NT2/D1 (cell line): ENCODE data around the gene SEMA4C.

ENCODE experiments used
- DNase-seq: peaks from one replicate; pipeline ENCODE4 v3.0.0-alpha.2; 2011; ENCODE audit warnings: low read depth, low spot score
- H3K27me3 ChIP-seq: 2 replicates; pipeline ENCODE4 v1.6.0; 2011; ENCODE audit warnings: mild to moderate bottlenecking; ENCODE audit not compliant: insufficient read length, insufficient read depth
- H3K36me3 ChIP-seq: 2 replicates; pipeline ENCODE4 v1.6.1; 2011; ENCODE audit warnings: mild to moderate bottlenecking, low read length, mixed read lengths; ENCODE audit not compliant: insufficient read depth, insufficient read length
- H3K4me1 ChIP-seq: 2 replicates; pipeline ENCODE4 v1.5.1; 2011; ENCODE audit not compliant: insufficient read depth, insufficient read length
- H3K4me3 ChIP-seq: 2 replicates; pipeline ENCODE4 v1.5.1; 2011; ENCODE audit warnings: low read depth; ENCODE audit not compliant: insufficient read length
- H3K9ac ChIP-seq: 2 replicates; pipeline ENCODE4 v1.6.0; 2011; ENCODE audit warnings: low read depth; ENCODE audit not compliant: insufficient read length
- H3K9me3 ChIP-seq: 2 replicates; pipeline ENCODE4 v1.5.1; 2011; ENCODE audit warnings: mild to moderate bottlenecking, low read length; ENCODE audit not compliant: insufficient read depth
- SUZ12 ChIP-seq: IDR thresholded peaks from 2 replicates; pipeline ENCODE4 v1.6.1; 2011; ENCODE audit not compliant: insufficient read length, insufficient read depth; ENCODE audit errors: extremely low read depth
- YY1 ChIP-seq: IDR thresholded peaks from 2 replicates; pipeline ENCODE4 v1.6.1; 2011; ENCODE audit not compliant: insufficient read length, insufficient read depth
- ZNF274 ChIP-seq: IDR thresholded peaks from 2 replicates; pipeline ENCODE4 v1.6.1; 2011; ENCODE audit warnings: mild to moderate bottlenecking, low read depth, low read length

Gene SEMA4C

GRCh38 chr2:96857667-96858372 is 12.1 kb downstream of the SEMA4C start, which contains the start of gene ANKRD39:
ANKRD39 (minus strand) TSS chr2:96858016; CDS start chr2:96857987, 29 bp downstream.
- Histone ChIP-seq H3K36me3 (peaks cover 38% of the 10 kb centered on the region), H3K9ac (peak within 1 kb of the TSS; percentile 88), H3K4me1 (peaks cover 17% of the 10 kb centered on the region), H3K27me3 (no peaks in the 10 kb centered on the region), H3K4me3 (peak within 1 kb of the TSS; percentile 73), H3K9me3 (no peaks in the 10 kb centered on the region)
- peak; percentile 99 for DNase-seq
- TF ChIP-seq SUZ12 = no peak
- peak; percentile 38 for TF ChIP-seq YY1

DNA sequence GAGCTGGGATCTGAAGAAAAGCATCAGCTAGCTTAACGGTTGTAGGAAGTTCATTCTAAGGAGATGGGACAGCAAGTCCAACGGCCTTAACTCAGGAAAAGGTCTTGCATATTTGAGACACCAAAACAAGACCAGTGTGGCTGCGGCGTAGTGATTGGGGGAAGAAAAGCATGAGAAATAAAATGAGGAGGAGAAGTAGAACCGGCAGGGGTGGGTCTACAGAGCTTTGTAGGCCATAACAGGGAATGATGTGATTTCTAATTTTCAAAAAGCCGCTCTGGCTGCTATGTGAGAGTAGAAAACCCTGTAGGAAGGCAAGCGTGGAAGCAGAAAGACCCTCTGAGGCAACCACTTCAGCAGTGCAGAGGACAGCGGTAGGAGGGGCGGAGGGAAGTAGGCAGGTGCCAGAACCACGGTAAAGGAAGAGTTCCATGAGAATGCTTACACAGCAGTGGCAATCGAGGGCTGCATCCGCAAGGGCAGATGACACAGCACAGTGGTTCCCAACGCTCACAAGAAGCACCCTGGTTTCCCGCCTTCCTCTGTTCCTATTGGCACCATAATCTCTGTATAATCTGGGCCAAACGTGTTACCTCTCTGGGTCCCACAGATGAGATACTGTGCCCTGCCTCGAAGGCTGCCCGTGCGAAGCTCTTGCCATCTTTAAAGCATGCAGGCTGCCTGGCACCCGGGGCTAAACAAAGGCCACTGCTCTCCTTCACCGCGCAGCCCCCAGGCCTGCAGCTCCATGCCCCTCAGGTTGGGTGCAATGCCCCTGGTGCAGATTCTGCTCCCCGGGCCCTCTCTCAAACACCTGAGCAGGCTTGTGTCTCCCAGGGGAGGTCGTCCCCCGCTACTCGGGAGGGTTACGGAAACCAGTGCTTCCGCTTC is 12.9 kb downstream of the SEMA4C start:
- Histone ChIP-seq H3K4me3 (peak overlapping the region; percentile 73), H3K9me3 (no peaks in the 10 kb centered on the region), H3K4me1 (peaks cover 17% of the 10 kb centered on the region), H3K9ac (peak overlapping the region; percentile 88), H3K27me3 (no peaks in the 10 kb centered on the region), H3K36me3 (peaks cover 38% of the 10 kb centered on the region)
- DNase-seq = no peak
- TF ChIP-seq SUZ12 (no peak), ZNF274 (no peak), YY1 (no peak)

- Histone ChIP-seq H3K4me1 (peaks cover 8% of the 10 kb centered on the region), H3K36me3 (peaks cover 46% of the 10 kb centered on the region), H3K9ac (no peak overlapping the region), H3K9me3 (no peaks in the 10 kb centered on the region), H3K27me3 (no peaks in the 10 kb centered on the region), H3K4me3 (no peak overlapping the region)
- no peak for TF ChIP-seq ZNF274
- TF ChIP-seq SUZ12 = no peak
- no peak for TF ChIP-seq YY1
- no peak for DNase-seq
Observed at GRCh38 chr2:96853321-96853720, 16.6 kb downstream of the SEMA4C start.

DNA sequence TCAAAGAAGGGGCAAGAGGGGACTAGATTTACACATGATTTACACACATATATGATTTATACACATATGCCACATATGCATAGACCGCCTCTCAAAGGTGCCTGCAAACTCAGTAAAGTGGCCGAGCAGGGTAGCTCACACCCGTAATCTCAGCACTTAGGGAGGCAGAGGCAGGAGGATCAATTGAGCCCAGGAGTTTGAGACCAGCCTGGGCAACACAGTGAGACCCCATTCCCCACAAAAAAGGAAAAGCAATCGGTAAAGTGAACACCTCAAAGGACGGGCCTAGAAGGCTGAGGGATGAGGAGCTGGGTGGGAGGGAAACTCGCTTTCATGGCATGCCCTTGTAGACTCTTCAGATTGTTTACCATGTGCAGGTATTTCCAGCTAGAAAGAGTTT is 17.2 kb downstream of the SEMA4C start:
- Histone ChIP-seq H3K9me3 (no peaks in the 10 kb centered on the region), H3K4me1 (peaks cover 10% of the 10 kb centered on the region), H3K4me3 (no peak overlapping the region), H3K27me3 (no peaks in the 10 kb centered on the region), H3K9ac (no peak overlapping the region), H3K36me3 (peaks cover 53% of the 10 kb centered on the region)
- TF ChIP-seq SUZ12 = no peak
- TF ChIP-seq ZNF274 = no peak
- no peak for TF ChIP-seq YY1
- DNase-seq = no peak

DNA sequence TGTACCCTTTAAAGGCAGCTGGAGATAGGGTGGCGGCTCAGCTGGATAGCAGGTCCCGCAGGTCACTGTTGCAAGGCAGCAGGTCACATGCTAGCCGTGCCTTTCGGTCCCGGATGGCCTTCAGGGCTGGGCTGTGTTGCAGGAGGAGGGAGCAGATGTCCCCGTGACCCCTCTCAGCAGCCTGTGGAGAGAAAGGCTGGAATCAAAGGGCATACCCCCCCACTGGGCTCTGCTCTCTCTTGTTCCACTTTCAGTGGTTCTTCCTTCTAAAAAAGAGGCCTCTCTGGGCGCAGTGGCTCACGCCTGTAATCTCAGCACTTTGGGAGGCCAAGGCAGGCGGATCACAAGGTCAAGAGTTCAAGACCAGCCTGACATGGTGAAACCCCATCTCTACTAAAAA is 21.6 kb downstream of the SEMA4C start:
- H3K27me3 ChIP-seq = no peaks in the 10 kb centered on the region
- DNase-seq = no peak
- TF ChIP-seq ZNF274 (no peak), SUZ12 (no peak), YY1 (no peak)
- H3K36me3 ChIP-seq = peaks cover 56% of the 10 kb centered on the region
- H3K9ac ChIP-seq = peak overlapping the region; percentile 32
- H3K4me1 ChIP-seq = peaks cover 2% of the 10 kb centered on the region
- H3K9me3 ChIP-seq = no peaks in the 10 kb centered on the region
- H3K4me3 ChIP-seq = no peak overlapping the region

DNA sequence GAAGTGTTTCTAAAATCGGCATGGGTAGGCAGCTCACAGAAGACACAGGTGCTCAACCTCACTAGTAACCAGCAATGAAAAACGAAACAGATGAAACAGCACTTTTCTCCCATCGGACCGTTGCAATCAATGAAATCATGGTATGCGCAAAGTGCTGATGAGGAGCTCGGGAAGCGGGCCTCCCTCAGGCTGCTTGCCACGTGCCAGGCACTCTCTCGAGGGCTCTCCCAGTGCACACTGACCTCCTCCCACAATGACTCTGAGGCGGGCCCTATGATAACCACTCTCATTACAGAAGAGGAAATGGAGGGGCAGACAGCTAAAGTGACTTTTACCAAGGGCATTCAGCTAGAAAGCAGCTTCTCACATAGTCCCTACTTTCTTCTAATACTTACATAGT is 22.3 kb downstream of the SEMA4C start:
- Histone ChIP-seq H3K4me3 (no peak overlapping the region), H3K27me3 (no peaks in the 10 kb centered on the region), H3K36me3 (peaks cover 50% of the 10 kb centered on the region), H3K9me3 (no peaks in the 10 kb centered on the region), H3K4me1 (peaks cover 2% of the 10 kb centered on the region), H3K9ac (no peak overlapping the region)
- no peak for TF ChIP-seq YY1
- TF ChIP-seq ZNF274 = no peak
- TF ChIP-seq SUZ12 = no peak
- DNase-seq = no peak

DNA sequence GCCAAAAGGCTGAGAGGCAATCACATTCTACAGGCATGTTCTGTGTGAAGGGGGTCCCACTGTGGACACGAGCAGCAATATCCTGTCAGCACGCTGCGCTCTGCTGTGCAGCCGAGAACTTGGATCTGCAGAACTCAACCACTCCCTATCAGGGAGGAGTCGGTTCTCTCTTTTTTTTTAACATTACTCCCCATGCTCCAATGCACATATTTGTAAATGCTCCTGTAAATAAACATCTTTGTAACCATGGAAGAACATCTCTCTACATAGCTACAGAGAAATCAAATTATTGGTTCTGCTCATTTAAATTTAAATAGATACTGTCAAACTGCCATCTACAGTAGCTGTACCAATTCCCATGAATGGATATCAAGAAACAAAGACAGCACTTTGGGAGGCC is 23.1 kb downstream of the SEMA4C start:
- H3K36me3 ChIP-seq = peaks cover 47% of the 10 kb centered on the region
- DNase-seq = no peak
- no peak overlapping the region for H3K4me3 ChIP-seq
- no peaks in the 10 kb centered on the region for H3K27me3 ChIP-seq
- no peaks in the 10 kb centered on the region for H3K9me3 ChIP-seq
- TF ChIP-seq ZNF274 (no peak), SUZ12 (no peak), YY1 (no peak)
- no peak overlapping the region for H3K9ac ChIP-seq
- H3K4me1 ChIP-seq = peaks cover 3% of the 10 kb centered on the region
